ENCODE data around the gene BCAR3.
"Not testable (repeated sequence)": the region's sequence is repeated elsewhere in the genome, so short reads cannot be mapped to it uniquely, and the experiment has no call there.

Gene BCAR3

DNA sequence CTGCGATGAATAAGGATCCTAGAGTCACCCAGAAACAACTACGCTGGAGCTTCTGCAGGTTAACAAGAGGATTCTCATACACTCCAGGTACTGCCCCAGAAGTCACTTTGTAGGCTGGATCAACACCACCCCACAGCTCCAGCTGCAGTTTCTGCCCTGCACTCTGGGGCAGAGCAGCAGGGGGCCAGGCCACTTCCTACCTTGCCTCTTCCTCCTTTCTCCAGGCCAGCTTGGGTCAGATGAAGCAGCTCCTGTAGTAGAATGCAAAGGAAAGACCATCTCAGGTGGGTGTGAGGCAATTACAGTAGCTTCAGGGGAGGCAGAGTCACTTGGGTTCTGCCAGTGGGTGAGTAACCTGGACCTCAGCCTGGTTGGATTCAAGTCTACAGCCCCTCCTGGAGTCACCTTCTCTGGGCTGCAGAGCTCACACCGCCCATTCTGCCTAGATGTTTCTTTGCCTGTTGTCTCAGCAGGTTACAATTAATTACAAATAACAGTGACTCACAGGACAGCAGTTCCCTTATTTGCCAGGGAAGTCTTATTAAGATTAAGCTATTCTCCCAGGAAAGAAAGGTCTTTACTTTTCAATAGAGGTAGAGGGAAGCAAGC, 24.4 kb upstream of the BCAR3 start:
- no peak for DNase-seq (ENCODE audit: low spot score)

DNA sequence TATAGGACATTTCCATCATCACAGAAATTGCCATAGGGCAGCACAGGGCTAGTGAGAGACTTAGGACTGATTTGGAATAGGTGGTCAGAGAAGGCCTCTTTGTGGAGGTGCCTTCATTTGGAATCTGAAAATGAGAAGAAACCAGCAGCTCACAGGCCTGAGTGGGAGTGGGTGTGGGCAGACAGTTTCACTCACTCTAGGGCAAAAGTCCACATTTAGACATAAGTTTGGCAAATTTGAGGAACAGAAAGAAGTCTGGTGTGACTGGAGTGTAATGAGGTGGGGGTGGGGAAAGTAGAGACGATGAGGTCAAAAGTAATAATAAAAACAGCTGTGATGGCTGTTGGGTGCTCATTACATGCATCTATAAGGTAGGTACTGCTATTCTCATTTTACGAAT, 22.4 kb upstream of the BCAR3 start:
- DNase-seq (ENCODE audit: low spot score) = no peak

DNA sequence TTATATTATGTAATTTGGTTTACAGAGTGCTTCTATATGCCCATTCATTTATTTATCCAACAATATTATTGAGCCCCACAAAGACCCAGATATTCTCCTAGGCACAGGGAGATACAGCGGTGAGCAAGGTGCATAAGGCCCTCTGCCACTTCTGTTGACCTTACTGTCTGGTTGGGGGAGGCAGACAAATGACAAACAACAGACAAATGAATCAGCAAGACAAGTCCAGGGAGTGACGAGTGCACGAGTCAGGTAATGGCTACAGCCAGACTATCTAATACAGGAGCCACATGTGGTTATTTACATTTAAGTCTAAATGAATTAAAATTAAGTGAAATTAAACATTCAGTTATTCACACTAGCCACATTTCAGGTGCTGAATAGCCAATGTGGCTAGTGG, 22.0 kb upstream of the BCAR3 start:
- no peak for DNase-seq (ENCODE audit: low spot score)

DNA sequence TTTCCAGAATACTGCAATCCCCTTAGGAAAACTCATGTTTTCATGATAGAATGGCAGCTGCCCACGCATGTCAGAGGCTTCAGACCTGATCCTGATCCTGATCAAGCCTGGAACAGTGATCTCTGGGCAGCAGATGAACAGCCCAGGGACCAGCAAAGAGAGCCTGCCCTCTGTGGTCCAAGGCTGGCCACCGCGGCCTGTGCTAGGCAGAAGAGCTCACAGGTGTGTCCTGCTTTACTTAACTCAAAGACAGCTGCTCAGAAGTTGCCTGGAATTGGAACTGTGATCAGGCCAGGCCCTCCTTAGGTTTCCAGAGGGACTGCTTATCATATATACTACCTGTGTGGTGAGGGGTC, 21.2 kb upstream of the BCAR3 start:
- no peak for DNase-seq (ENCODE audit: low spot score)

DNA sequence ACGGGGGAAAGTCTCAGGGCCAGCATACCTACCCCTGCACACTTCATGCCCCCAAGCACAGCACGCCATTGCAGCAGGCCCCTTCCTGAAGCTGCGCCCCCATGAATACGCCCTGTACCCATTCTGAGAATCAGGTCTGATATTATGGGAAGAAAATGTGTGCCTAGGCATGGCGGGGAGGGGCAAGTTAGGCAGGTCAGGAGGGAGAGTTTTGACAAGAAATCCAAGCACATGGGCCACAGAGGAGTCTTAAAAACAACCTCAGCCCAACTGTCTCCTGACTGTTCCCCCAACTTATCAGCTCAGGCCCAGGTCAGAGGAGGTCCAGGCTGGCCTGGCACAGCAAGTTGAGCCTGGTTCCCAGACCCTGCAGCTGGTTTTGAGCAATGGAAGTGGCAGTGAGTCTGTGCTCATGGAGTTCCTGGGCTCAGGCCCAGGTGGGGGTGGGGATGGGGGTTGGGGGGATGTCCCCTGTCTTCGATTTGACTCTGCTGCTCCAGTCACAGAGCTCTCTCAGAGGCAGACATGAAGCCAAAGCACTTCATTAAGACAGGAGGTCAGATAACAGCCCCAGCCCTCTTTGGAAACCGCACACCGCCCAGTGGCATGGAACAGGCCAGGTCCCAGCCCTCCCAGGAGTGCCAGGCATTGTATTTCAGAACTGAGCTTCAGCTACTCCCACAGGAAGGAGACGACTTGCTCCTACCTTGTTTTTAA, 20.6 kb upstream of the BCAR3 start:
- DNase-seq (ENCODE audit: low spot score) = no peak

DNA sequence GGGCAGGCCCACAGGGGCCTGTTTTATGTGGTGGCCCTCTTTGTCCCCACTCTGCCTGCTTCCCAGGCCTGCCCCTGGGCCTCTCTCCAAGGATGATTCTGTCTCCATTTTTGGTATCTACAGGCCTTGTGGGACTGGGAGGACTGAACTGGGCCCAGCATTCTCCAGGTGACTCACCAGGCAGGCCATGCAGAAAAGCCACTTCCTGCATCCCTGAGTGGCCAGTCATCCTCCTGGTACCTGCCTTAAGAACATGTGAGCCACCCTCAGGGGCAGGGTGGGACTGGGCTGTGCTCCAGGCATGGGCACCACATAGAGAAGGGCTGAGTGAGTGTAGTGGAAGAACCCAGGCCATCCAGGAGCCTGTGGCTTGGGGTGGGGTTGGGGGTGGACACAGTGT, 20.0 kb upstream of the BCAR3 start:
- DNase-seq (ENCODE audit: low spot score) = no peak

DNA sequence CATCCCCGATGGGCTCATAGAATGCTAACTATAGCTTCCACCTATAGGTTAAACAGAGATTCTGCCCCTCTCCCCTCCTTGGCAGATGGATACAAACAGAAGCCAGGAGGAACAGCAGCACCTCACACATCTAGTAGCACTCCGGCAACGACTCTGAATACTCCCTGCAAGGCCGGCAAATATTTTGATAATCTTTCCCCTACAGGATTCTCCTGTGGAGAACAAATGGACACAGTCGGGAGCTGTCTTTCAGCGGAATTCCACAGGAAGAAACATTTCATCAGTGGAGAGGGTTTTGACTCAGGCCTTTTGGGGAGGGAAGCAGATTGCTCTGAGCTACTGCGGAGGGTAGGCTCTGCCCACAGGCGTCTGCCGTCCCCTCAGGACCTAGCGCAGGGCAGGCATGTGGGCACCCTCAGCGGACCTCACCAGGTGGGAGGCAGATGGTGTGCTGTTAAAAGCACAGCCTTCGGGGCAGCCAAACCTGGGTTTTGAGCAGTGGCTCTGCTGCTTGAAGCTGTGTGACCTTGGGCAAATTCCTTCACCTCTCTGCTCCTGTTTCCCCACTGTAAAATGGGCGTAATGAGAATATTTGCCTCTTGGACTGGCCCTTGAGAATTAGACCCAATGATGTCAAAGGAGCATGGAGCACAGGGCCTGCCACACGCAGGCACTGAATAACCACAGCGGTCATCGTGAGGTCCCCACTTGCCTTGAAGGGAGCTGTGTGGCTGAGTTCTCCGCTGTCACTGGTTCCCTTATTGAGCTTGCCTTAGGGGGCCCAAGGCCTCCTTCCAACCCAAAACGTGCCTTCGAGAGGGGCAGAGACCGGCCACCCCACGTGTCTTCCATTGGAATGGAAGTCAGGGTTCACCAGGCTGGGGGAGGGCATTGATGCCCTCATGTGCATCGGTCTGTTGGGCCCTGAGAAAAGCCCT, 19.2 kb upstream of the BCAR3 start:
- no peak for DNase-seq (ENCODE audit: low spot score)

DNA sequence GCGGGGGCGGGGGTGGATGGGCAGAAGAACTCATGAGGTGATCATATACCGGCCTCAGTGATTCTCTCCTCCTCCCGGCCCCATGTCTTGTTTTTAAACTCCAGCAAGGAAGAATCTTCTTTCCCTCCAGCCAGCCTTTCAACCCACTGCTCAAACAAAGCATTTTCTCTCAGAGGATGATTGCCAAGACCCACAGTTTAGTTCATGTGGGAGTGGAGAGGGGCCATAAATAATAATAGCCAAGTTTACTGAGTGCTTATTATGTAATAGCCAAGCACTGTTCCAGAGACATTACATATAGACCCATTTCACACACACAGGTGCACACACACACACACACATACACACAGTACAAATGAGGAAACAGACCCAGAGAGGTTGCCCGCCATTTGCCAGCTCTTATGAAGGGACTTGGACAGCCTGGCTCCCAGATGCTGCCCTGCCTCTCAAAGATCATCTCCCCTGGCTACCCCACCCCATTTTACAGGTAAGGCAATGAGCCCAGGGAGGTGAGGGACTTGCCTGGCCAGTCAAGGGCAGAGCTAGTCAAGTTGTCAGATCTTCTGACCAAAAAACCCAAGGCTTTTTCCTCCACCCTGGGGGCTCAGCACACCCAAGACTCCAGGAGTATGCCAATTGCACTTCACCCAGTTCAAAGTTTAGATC, 18.0 kb upstream of the BCAR3 start:
- no peak for DNase-seq (ENCODE audit: low spot score)

DNA sequence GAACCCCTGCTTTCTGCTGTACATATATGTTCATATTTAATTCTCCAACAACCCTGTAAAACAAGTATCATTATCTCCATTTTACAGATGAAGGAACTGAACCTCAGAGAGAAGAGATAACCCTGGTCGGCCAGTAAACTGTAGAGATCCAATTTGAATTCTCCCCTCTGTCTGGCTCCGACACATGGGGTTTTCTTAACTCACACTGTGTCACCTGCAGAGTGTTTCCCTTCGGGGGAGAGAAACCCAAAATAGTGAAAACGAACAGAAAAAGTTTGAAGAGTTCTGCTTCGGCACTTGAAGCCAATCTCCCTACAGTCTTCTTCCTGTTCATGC, 17.4 kb upstream of the BCAR3 start:
- DNase-seq (ENCODE audit: low spot score) = no peak

DNA sequence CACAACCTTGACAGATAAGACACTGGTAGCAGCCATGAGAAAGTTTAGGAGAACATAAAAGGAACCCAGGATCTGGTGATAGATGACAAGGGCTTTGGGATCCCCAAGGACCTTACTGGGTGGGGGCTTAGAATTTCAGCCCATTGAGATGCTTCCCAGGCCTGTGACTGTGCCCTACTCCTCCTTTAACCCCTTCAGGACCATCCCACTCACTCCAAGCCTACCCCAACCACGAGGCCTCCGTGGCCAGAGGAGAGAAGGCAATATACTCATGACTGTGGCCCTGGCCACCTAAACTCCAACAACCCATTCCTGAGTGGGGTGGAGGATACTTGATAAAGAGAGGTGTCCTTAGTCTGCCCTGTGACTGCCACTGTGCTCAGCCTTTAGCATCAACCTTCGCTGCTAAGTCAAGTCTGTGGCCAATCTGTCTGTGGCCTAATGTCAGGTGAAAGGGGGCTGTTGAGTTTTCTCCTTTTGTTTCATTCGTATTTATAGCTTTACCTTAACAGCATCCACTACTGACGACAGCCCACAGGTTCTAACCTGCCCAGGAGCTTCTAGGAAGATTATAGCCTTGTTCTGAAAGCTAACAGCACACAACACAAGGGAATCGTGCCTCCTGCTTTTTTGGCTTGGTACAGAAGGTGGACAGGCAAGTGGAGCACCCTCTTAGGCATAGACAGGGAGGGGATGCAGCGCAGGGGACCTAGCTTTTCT, 16.9 kb upstream of the BCAR3 start:
- no peak for DNase-seq (ENCODE audit: low spot score)

DNA sequence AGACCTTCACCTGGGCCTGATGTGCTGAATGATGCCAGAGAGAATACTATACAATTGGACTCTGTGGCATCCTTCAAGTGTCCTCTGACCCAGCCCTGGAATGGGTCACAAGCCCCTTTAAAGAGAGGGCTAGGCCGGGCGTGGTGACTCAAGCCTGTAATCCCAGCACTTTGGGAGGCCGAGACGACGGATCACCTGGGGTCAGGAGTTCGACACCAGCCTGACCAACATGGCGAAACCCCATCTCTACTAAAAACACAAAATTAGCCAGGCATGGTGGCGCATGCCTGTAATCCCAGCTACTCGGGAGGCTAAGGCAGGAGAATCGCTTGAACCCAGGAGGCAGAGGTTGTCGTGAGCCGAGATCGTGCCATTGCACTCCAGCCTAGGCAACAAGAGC, 15.9 kb upstream of the BCAR3 start:
- DNase-seq (ENCODE audit: low spot score) = not testable (repeated sequence)

DNA sequence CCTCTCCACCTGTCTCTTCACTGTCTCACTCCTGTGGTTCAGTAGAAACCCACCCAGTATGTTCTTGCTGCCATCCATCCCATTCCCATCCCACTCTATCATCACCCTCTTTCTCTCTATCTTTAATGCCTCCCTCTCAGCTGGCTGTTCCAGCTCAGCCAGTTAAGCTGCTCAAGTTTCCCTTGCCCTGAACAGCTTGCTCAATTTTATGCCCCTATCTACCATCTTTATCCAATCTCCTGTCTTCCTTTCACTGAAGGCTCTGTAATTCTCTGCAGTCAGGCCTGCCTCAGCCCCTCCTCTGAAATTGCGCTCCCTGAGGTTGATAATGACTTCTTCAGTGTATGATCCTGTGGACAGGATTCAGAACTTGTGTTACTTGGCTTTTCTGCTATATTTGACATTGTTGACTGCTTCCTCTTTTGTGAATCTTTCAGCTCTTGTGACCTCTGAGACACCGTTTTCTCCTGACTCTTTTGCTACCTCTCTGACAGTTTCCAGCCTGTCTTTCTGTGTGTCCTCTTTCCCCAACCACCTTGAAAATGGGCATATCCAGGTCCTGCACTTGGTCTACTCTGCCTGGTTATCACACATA, 13.9 kb upstream of the BCAR3 start:
- no peak for DNase-seq (ENCODE audit: low spot score)

DNA sequence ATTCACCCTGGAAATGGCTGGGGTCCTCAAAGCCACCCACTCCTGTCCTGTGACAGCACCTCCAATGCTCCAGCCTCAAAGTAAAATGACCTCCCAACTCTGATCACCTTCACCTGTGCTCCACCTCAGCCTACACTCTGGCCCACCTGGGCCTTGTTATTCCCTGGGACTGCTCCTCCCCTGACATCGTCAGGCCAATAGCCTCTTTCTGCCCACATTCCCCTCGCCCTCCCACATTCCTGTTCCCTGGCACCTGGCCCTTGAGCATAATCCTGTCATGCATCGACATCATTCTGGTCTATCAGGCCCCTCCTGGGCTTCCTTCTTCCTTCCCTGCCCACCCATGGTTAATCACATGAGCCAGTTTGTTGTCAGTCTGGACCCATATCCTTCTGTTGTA, 13.2 kb upstream of the BCAR3 start:
- no peak for DNase-seq (ENCODE audit: low spot score)

DNA sequence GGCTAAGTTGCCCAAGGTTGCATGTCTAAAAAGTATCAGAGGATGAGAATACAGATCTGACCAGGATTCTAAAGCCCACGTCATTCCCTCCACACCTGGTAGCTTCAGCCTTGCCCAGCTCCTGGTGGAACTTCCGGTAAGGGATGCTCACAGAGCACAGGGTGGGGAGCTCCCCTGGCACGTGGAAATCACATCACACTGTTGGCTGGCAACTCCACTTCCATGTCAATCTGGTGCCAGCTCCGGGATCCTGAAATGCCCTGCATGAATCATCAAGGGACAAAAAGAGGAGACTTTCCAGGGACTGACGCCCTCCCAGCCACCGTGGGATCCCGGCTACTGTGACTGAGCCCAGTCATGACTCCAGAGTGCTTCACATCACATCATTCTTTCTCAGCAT, 12.4 kb upstream of the BCAR3 start:
- DNase-seq (ENCODE audit: low spot score) = no peak

DNA sequence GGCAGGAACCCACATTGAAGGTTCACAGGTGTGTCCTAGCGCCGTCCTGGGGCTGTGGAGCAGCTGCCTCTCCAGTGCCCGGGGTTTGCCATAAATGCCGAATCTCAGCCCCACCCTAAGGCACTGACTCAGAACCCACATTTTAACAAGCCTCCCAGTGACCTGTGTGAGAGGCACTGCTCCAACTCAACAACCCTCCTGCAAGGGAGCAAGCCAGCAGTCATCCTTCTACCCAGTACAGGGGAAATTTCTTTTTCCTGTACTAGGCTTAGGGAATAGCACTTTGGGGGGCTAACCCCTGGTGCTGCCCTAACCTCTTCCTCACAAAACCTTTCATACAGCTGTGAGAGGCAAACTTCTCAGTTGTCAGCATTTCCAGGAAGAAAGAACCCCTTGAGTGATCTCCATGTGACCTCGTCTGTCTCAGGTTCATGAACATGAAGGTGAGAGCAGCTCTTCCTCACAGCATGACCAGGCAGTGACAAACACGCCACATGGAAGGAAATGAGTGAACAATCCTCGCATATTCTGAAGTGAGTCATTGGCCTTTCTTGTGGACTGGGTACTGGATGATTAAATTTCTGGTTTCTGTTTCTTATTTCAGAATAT, 11.4 kb upstream of the BCAR3 start:
- no peak for DNase-seq (ENCODE audit: low spot score)

DNA sequence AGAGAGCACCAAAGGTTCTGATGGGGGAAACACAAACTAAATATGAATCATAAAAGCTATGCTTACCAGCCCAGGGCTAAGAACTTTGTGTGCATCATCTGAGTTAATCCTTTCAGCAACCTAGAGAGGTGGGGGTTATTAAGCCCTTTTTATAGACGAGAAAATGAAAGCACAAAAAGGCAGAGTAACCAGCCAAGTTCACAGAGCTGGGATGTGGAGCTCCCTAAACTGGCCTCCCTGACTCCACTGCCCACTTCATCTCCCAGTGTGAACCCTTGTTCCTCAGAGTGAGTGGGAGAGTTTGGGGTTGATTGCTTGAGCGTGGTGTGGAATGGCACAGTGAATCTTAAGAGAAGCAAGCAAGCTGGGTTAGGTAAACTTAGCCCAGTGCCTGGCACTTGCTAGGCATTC, 10.8 kb upstream of the BCAR3 start:
- DNase-seq (ENCODE audit: low spot score) = no peak

DNA sequence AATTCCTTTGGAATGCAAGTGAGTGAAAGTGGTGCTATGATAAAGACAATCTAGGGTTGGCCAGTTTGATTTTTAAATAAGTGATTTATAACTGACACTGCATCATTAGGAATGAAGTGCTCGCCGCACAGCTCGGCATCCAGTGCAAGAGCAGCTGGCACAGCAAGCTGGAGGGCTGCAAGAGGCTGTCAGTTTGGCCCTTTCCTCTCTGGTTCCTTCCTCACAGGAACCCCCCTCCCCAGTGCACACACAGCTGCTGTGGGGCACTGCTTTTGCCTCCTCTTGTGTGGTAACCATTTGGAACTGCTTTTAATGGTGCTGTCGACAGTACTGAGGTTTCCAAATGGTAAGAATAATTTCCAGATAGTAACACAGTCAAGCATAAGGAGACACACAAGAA, 10.4 kb upstream of the BCAR3 start:
- no peak for DNase-seq (ENCODE audit: low spot score)

DNA sequence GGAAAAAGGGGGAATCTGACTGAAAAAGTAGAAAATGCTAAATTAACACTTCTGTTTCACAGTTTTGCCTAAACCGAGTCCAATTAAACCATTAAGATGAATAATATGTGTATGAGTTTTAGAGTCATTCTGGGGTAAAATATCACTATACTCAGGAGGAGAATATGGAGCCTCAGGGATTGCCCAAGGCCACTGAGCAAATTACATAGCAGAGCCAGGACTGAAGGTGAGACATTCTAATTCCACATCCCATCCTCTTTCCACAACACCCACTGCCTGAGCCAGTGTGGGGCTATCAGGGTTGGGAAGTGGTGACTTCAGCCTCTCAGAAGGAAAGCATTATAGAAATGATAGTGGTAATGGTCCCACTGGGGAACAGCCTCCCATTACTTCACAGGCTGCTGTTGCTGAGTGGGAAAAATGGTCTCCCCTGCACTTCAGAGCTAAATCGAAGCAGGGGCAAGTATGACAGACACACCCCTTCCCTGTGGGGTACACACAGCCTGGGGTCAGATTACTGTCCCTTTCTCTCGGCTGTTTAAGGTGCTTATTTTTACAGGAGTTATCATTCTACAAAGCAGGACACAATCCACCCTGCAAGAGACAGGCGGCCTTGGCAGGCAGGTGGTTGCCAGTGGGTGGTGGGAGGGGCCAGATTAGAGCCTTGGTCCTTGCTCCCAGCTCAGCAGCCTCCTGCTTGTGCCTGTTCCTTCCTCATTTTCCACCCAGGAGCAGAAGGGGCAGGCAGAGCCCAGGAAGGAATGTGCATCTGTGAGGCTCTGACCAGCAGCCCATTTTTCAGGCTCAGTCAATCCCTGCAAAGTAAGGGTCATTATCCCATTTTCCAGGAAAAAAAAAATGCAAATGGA, 9.5 kb upstream of the BCAR3 start:
- no peak for DNase-seq (ENCODE audit: low spot score)

DNA sequence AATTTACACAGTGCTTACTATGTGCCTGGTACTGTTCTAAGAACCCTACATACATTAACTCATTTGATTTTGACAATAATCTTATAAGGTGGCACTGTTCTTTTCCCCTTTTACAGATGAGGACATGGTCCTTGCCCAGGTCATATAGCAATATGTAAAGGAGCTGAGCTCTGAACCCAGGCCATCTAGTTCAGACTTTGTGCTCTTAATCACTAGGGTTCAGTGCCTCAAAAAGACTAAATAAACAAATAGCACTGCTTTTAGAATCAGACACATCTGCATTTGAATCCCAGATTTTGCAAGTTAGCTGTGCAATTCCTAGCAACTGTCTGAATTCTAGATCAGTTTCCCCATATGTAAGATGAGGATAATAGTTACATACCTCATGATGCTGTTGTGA, 8.7 kb upstream of the BCAR3 start:
- DNase-seq (ENCODE audit: low spot score) = no peak

DNA sequence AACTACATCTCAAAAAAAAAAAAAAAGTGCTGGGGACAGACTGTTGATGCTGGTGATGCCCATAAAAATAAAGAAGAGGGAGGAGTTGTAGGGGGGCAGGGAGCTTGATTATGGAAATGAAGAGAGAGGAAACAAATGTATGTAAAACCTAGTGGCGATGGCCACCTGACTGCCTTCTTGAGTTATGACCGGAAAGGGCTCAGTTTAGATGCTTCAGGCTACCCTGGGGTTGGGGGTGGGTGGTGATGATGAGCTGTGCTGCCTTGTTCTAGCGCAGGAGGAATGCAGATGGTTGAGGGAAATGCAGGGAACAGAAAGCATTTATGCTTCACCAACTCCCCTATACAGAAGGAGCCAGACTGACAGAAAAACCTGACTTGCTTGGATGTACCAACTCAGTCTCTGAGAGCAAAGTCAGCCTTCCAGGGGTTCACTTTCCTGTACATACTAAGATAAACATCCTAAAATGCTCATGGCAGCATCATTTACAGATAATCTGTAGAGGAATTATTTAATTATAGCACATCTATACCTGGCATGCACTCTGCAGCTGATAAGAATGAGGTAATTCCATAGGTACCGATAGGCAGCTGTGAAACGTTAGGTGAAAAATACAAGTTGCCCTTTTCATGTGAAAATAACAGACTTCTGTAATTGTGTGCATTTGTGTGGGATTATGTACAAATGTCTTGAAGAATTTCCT, 8.0 kb upstream of the BCAR3 start:
- no peak for DNase-seq (ENCODE audit: low spot score)
